ENCODE results near the gene LMTK2.
"Not testable (repeated sequence)": the region's sequence is repeated elsewhere in the genome, so short reads cannot be mapped to it uniquely, and the experiment has no call there.

Gene LMTK2

DNA sequence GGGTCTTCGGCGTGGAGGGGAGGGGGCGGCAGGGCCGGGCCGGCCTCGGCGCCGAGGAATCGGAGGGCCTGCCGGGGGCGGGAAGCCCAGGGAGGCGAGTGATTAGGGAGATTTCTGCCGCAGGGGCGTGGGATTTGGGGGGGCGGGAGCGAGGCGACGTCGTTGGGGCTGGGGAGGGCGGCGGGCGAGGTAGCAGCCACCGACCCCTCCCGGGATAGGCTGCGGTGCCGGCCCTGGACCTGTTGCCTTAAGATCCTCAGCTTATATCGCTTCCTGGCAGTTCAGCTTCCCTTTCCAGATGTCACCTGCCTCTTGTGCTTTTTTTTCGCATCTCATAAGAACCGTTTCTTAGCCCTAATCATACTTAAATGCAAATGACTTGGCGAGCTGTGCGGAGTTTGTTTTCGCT lies 655 bp downstream of the LMTK2 start:
- peak; percentile 21 to 26 for DNase-seq

- no peak for DNase-seq
Measured at GRCh38 chr7:98110249-98111022, 3.8 kb downstream of the LMTK2 start.

DNA sequence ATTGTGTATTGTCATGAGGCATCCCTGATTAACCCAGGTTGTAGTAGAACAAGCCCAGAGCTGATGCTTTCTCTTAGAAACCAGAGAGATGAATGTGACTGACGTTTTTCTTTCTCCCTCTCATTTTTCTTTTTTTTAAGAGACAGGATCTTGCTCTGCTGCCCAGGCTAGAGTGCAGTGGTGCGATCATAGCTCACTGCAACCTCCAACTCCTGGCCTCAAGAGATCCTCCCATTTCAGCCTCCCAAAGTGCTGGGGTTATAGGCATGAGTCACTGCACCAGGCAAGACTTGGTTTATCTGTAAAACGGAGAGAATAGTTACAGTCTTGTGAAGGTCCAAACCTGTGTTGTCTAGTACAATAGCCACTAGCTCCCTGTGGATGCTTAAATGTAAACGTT lies 5.4 kb downstream of the LMTK2 start:
- DNase-seq: no peak

DNA sequence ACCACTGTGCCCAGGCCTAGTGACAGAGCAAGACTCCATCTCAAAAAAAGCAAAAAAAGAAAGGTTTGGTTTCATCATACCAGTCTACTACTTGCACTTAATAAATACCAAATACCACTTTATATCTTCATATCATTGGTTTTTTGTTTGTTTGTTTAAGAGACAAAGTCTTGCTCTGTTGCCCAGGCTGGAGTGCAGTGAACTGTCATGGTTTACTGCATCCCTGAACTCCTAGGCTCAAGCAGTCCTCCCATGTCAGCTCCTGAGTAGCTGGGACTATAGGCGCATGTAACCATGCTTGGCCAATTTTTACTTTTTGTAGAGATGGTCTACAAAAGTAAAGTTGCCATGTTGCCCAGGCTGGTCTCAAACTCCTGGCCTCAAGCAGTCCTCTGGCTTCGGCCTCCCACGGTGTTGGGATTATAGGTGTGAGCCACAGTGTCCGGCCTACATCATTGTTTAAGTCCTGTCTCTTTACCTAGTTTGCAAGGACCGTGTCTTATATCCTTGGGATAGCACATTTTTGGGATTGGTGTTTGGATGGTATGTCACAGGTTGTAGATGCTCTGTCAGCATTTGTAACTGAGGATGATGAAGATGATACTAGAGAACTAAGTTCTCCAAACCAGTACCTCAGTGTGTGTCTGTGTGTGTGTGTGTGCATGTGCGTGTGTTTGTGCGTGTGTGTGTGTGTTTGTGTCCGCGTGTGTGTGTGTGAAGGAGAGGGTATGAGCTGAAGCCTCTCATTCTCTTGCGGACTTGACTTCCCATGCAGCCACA lies 9.3 kb downstream of the LMTK2 start:
- DNase-seq: no peak

- DNase-seq: no peak
Measured at GRCh38 chr7:98116656-98117461, 10.2 kb downstream of the LMTK2 start.

- no peak for DNase-seq
Measured at GRCh38 chr7:98119256-98119918, 12.7 kb downstream of the LMTK2 start.

- no peak for DNase-seq
Measured at GRCh38 chr7:98120559-98120958, 13.9 kb downstream of the LMTK2 start.

GRCh38 chr7:98121388-98121787 lies 14.7 kb downstream of the LMTK2 start:
- not testable (repeated sequence) for DNase-seq

- no peak for DNase-seq
Measured at GRCh38 chr7:98123365-98123696, 16.7 kb downstream of the LMTK2 start.

DNA sequence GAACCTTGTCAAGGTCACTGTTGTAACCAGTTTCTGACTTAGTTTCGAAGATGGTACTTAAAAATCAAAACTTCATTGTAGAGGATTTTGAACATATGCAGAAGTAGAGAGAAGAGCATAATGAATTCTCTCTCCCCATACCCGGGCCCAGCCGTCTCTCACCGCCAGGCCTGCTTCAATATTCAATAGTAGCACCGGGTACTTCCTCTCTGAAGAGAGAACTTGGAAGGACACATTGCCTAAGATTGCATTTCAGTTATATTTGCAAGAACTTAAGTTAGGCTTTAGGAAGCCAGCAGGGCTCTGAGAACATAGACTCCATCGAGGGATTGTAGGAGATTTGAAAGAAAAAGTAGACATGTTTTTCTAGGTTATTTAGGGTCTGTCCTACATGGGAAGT lies 19.1 kb downstream of the LMTK2 start:
- peak; percentile 31 to 40 for DNase-seq

GRCh38 chr7:98126311-98127142 lies 19.9 kb downstream of the LMTK2 start:
- no peak for DNase-seq

- DNase-seq: no peak
Measured at GRCh38 chr7:98128346-98128745, 21.7 kb downstream of the LMTK2 start.

DNA sequence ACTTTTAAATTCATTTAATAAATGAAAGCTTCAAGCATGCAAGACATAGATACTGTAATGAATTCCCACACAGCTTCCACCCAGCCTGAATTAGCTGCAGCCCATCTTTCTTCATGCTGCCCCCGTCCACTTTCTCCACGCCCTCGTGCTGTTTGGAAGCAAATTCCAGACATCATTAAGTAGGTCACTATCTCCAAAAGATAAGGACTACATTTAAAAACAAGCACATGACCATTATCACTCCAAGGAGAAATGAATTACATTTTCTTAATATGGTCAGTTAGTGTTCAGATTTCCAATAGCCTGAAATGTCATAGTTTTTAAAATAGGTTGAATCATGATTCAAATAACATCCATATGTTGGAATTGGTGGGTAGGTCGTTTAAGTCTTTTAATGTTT lies 24.3 kb downstream of the LMTK2 start:
- no peak for DNase-seq

DNA sequence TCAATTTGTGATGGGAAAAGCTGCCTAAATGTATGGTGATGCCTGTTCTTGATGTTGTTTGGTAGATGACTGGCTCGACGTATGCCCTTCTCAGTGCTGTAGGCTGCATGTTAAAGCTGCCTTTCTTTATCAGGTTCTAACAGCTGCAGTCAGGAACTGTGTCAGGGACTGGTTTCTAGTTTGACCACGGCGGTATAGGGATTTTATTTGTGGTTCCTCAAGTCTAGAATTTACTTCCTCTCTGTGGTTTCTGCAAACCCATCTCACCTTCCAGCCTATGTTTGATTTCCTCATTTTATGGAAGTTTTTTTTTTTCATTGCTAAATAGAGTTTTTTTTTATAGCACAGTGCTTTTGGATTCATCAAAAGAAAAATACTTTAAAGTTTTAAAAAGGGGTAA lies 26.5 kb downstream of the LMTK2 start:
- DNase-seq: peak; percentile 77 to 84

GRCh38 chr7:98133621-98134303 lies 27.1 kb downstream of the LMTK2 start:
- peak in 1 of 2 experiments; percentile 44 for DNase-seq

DNA sequence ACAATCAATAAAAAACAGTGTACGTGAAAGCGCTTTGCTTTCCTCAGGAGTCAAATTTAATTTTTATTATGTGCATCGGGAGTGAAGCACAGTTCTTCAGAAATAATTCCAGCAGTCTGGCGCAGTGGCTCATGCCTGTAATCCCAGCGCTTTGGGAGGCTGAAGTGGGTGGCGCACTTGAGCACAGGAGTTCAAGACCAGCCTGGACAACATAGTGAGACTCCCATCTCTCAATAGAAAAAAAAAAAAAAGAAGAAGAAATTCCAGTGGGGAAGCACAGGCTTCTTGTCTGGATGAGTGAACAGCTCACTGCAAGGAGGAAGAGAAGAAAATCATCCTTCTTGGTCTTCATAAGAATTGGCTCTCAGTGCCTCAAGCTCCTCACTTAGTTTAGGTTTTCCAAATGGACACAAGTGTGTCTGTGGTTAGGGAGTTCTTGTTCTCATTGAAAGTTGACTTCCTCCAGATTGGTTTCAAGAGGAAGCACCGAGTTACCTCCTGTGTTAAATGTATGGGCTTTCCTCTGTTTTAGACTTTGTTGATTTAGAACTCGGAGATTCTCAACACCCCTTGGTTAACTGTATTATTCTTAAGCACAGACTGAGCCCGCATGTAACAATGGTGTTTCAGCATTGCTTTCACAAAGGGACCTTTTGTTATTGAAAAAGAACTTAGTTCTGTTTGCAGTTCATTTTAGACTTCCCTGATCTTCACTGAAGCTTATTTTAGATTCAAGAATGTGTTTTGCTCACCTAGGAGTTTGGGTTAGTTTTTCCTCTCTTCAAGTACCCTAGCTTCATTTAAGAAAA lies 28.0 kb downstream of the LMTK2 start:
- DNase-seq: peak; percentile 17 to 36

DNA sequence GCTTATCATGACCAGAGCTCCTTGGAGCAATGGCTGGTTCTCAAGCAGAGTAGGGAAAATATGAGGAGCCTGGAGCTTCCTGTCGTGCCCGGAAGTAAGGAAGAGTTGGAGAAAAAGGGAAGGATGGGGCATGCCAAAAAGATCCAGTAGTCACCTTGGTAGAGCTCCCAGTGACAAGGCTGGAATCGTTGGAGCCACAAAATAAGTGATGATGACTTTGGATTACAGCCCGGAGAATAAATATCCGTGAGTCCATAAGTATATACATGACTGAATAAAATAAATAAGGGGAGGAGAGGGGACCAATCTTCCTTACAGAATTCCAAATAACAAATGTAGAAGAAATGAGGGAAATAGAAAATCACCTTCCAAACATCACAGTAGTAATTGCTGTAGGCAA lies 29.3 kb downstream of the LMTK2 start:
- DNase-seq: no peak

DNA sequence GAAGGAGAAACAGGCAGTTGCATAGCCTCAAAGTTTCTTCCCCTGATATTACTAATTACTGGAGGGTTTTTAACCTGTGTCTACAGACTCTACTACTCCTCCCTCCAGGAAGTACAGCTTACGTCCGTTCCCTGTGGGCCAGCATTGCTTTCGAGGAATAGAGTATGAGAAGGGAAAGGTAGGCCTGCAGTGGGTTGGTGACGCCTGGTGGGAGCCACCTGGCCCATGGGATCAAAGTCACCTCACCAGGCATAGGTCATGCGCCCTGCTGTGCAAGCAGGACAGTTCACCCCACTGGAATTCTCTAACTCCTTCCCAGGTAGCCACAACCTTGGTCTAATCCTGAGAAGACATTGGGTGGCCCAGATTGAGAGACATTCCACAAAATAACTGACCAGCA lies 29.8 kb downstream of the LMTK2 start:
- DNase-seq: no peak

DNA sequence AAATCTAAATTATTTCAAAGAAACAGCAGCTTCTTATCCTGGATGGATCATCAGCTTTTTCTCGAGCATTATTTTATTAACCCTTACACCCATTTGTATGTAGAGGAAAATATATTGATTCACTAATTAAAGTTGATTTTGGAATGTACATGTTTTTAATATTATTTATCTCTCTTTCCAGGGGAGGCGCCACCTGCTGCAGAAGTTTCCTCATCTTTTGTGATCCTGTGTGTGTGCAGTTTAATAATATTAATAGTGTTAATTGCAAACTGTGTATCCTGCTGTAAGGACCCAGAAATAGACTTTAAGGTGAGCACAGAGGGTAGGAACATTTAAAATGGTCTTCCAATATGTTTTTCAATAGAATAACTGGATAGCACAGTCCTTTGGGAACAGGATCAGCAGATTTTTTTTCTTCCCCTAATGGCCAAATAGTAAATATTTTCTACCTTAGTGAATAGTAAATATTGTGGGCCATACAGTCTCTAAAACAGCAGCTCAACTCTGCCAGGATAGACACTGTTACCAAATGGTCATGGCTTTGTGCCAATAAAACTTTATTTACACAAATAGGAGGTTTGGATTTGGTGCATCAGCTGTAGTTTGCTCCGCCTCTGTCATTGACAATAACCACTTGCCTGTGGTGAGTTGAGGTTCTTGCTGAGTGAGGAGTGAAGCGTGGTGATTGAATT lies 30.6 kb downstream of the LMTK2 start:
- DNase-seq: no peak

DNA sequence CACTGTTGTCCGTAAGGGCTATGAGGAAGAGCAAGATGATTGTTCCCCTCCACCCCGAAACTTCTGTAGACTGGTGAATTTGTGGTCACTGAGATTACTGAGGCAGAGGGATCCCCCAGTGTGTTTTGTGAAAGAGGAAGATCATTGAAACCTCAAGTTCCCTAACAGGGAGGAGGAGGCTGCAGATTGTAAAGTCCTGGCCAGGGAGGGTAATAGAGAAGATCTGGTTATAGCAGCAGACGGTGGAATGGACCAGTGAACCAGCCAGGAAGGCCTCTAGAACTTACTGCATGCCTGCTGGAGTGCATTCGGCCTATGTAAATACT lies 31.1 kb downstream of the LMTK2 start:
- peak; percentile 82 to 86 for DNase-seq

All from Kasumi-1 (cell line).